Stimulated activated naive CD8-positive, alpha-beta T cell treated with anti-CD3 and anti-CD28 coated beads, Interleukin-15, Interleukin-2, amounts not matched to agents 100 U/mL and 50 U/mL, for 24 hours (primary cell): ENCODE results near the gene AKIP1.
A peak's percentile ranks its signal among the peaks of the same experiment; 100 is the strongest.

Experiments used
- ATAC-seq: fragments of 150-1000 bp; cut with Tn5 transposase; one replicate; pipeline ENCODE4 v1.10.0; 2021
- DNase-seq: peaks from one replicate; pipeline ENCODE4 v3.0.0; 2021

Gene AKIP1

GRCh38 chr11:8961401-8961800, 50.4 kb downstream of the AKIP1 start:
- ATAC-seq = no peak
- no peak for DNase-seq

GRCh38 chr11:8962841-8963240, 51.9 kb downstream of the AKIP1 start:
- ATAC-seq = no peak
- DNase-seq = no peak

- ATAC-seq (peak; percentile 72), DNase-seq (peak; percentile 80)
These were observed 52.8 kb downstream of the AKIP1 start for GRCh38 chr11:8963569-8964323.

- peak; percentile 90 for ATAC-seq
- DNase-seq = peak; percentile 91
These were observed 53.6 kb downstream of the AKIP1 start, which contains the start of gene TMEM9B for GRCh38 chr11:8964324-8965320. Gene TMEM9B (minus strand): TSS chr11:8964442. CDS start chr11:8964313, 129 bp downstream.

GRCh38 chr11:8967184-8967583, 56.2 kb downstream of the AKIP1 start:
- ATAC-seq = no peak
- DNase-seq = no peak
